HCT116 (cell line): ENCODE data around the gene H2AZ2. TPM values are rescaled to one million over a fixed set of nuclear protein-coding genes. Genes with fewer than 3 reads are reported as not detected.

Experiments
- ATAC-seq: fragments of 200-7000 bp; cut with Tn5 transposase; 2 replicates; pipeline ENCODE4 v1.9.1; 2020; ENCODE audit warnings: mild to moderate bottlenecking, moderate library complexity
- BruUV-seq: library from RNA; stranded (reverse); fragments of 400-500 nt; replicated peaks from 2 replicates; lab custom pipeline; 2021; lab: Mats Ljungman, UMichigan
- CTCF ChIA-PET: fragments of 300-600 bp; sonication (Branson Sonifier 250); formaldehyde crosslinking; loops from one replicate; lab custom pipeline; 2021; ENCODE audit warnings: antibody characterized with exemption; lab: Charles Lee
- POLR2A ChIA-PET: fragments of 300-600, 350-600 bp; sonication (Branson Sonifier 250); formaldehyde crosslinking; loops from one replicate; lab custom pipeline; 2021; ENCODE audit warnings: antibody characterized with exemption; lab: Charles Lee
- RAD21 ChIA-PET, 2 experiments: fragments of 300-600 bp; sonication (Branson Sonifier 250); formaldehyde crosslinking; loops; one replicate each; lab custom pipeline; 2023; ENCODE audit warnings: low total read pairs in 2 of 2; ENCODE audit not compliant: uncharacterized antibody in 2 of 2, unreplicated experiment in 2 of 2, low non-redundant PET in 1 of 2; lab: Charles Lee
- DNase-seq: peaks from one replicate; pipeline ENCODE4 v3.0.0-alpha.2; 2010; ENCODE audit warnings: low read depth, low spot score
- H2AFZ ChIP-seq: fragments of 200-600 bp; shearing (Covaris generic), sonication (generic); 2 replicates; pipeline ENCODE4 v1.6.1; 2017; ENCODE audit warnings: low read depth, mixed run types, mixed read lengths, antibody characterized with exemption, low read length; ENCODE audit not compliant: poor library complexity, severe bottlenecking
- H3K27ac ChIP-seq: 2 replicates; pipeline ENCODE4 v1.5.1; 2012; ENCODE audit warnings: low read depth, low read length
- H3K27me3 ChIP-seq: fragments of 200-600 bp; sonication (generic); 2 replicates; pipeline ENCODE4 v1.6.1; 2016; ENCODE audit warnings: mixed run types, low read length, mixed read lengths; ENCODE audit not compliant: insufficient read depth
- H3K36me3 ChIP-seq, 2 experiments: fragments of 200-500 bp in 1 of 2; fragments of 200-600 bp in 1 of 2; sonication (Bioruptor generic) in 1 of 2; sonication (generic) in 1 of 2; 2 replicates each; pipeline versions ENCODE4 v1.5.1 to v1.6.1; 2014 to 2016; ENCODE audit warnings: low read length in 2 of 2, inconsistent platforms in 1 of 2, mixed read lengths in 1 of 2, mixed run types in 1 of 2; ENCODE audit not compliant: insufficient read depth in 2 of 2, control insufficient read depth in 1 of 2
- H3K4me1 ChIP-seq, 2 experiments: fragments of 200-600 bp in 1 of 2; sonication (generic) in 1 of 2; 2 replicates each; pipeline versions ENCODE4 v1.5.1 to v1.6.1; 2012 to 2017; ENCODE audit warnings: low read length in 2 of 2, inconsistent platforms in 1 of 2, mild to moderate bottlenecking in 1 of 2, mixed read lengths in 1 of 2, mixed run types in 1 of 2, moderate library complexity in 1 of 2; ENCODE audit not compliant: insufficient read depth in 2 of 2, control insufficient read depth in 1 of 2
- H3K4me2 ChIP-seq: fragments of 200-600 bp; sonication (generic); 2 replicates; pipeline ENCODE4 v1.6.1; 2017; ENCODE audit warnings: mixed run types, low read length, mixed read lengths
- H3K4me3 ChIP-seq, 2 experiments: fragments of 200-600 bp in 1 of 2; sonication (generic) in 1 of 2; replicated peaks in 1 of 2; 2 replicates each; pipeline ENCODE4 v1.5.1; 2011 to 2016; ENCODE audit warnings: low read length in 2 of 2, control low read depth in 1 of 2, low read depth in 1 of 2, mild to moderate bottlenecking in 1 of 2, mixed read lengths in 1 of 2, mixed run types in 1 of 2
- H3K79me2 ChIP-seq: fragments of 200-600 bp; sonication (generic); 2 replicates; pipeline ENCODE4 v1.6.1; 2017; ENCODE audit warnings: mild to moderate bottlenecking, mixed run types, low read length, moderate library complexity, mixed read lengths; ENCODE audit not compliant: insufficient read depth
- H3K9ac ChIP-seq: fragments of 200-600 bp; sonication (generic); 2 replicates; pipeline ENCODE4 v1.6.1; 2016; ENCODE audit warnings: low read length, mixed read lengths
- H3K9me2 ChIP-seq: fragments of 200-600 bp; sonication (generic), shearing (Covaris generic); 2 replicates; pipeline ENCODE4 v1.6.1; 2017; ENCODE audit warnings: mixed run types, mild to moderate bottlenecking, moderate library complexity; ENCODE audit not compliant: insufficient read depth
- H3K9me3 ChIP-seq, 2 experiments: fragments of 200-500 bp in 1 of 2; fragments of 200-600 bp in 1 of 2; sonication (Bioruptor generic) in 1 of 2; sonication (generic) in 1 of 2; 2 replicates each; pipeline ENCODE4 v1.6.1; 2014 to 2017; ENCODE audit warnings: low read length in 2 of 2, mixed read lengths in 2 of 2, inconsistent platforms in 1 of 2, low read depth in 1 of 2, mild to moderate bottlenecking in 1 of 2, mixed run types in 1 of 2, moderate library complexity in 1 of 2; ENCODE audit not compliant: control insufficient read depth in 1 of 2, insufficient read depth in 1 of 2
- H4K20me1 ChIP-seq: fragments of 200-600 bp; sonication (generic), shearing (Covaris generic); 2 replicates; pipeline ENCODE4 v1.6.1; 2017; ENCODE audit warnings: mixed run types, mild to moderate bottlenecking, moderate library complexity; ENCODE audit not compliant: insufficient read depth
- ATF3 ChIP-seq: IDR thresholded peaks from 2 replicates; pipeline ENCODE4 v1.6.1; 2012
- CEBPB ChIP-seq: IDR thresholded peaks from 2 replicates; pipeline ENCODE4 v1.6.1; 2012; ENCODE audit warnings: low read depth
- CTCF ChIP-seq, 3 experiments: fragments of 200-600 bp in 1 of 3; sonication (generic) in 1 of 3; IDR thresholded peaks in 2 of 3; conservative IDR thresholded peaks in 1 of 3; 2 replicates each; pipeline ENCODE4 v1.5.1; 2012 to 2017; ENCODE audit warnings: low read depth in 2 of 3, low read length in 2 of 3, antibody characterized with exemption in 1 of 3, borderline replicate concordance in 1 of 3, control low read depth in 1 of 3, mild to moderate bottlenecking in 1 of 3, mixed read lengths in 1 of 3, mixed run types in 1 of 3, moderate library complexity in 1 of 3; ENCODE audit not compliant: insufficient read depth in 1 of 3
- EZH2 ChIP-seq: fragments of 200-600 bp; sonication (generic); IDR thresholded peaks from 2 replicates; pipeline ENCODE4 v1.6.1; 2017; ENCODE audit warnings: antibody characterized with exemption, mixed run types
- POLR2A ChIP-seq: IDR thresholded peaks from 2 replicates; pipeline ENCODE4 v1.7.0; 2011; ENCODE audit warnings: borderline replicate concordance; ENCODE audit not compliant: insufficient read depth, insufficient read length; ENCODE audit errors: extremely low read depth
- POLR2AphosphoS5 ChIP-seq: IDR thresholded peaks from 2 replicates; pipeline ENCODE4 v1.6.1; 2011; ENCODE audit warnings: mild to moderate bottlenecking, low read depth, low read length, moderate library complexity
- RAD21 ChIP-seq: IDR thresholded peaks from 2 replicates; pipeline ENCODE4 v1.6.1; 2012; ENCODE audit warnings: low read depth, mild to moderate bottlenecking
- REST ChIP-seq: IDR thresholded peaks from 2 replicates; pipeline ENCODE4 v1.6.1; 2012; ENCODE audit warnings: low read depth
- SP1 ChIP-seq: IDR thresholded peaks from 2 replicates; pipeline ENCODE4 v1.6.1; 2012; ENCODE audit warnings: low read depth
- SRF ChIP-seq: IDR thresholded peaks from 2 replicates; pipeline ENCODE4 v1.6.1; 2012; ENCODE audit warnings: low read depth
- TCF7L2 ChIP-seq: IDR thresholded peaks from 2 replicates; pipeline ENCODE4 v1.7.0; 2011; ENCODE audit warnings: borderline replicate concordance, inconsistent platforms; ENCODE audit not compliant: insufficient read depth, insufficient read length; ENCODE audit errors: extremely low read depth
- ZNF274 ChIP-seq: fragments of 200-500 bp; sonication (Bioruptor generic); IDR thresholded peaks from 2 replicates; pipeline ENCODE4 v1.6.1; 2014; ENCODE audit warnings: mild to moderate bottlenecking, low read depth, low read length, inconsistent platforms
- intact Hi-C: fragments of 100-400 bp; cut with micrococcal nuclease; formaldehyde crosslinking; loops from 2 replicates; pipeline ENCODE4 v1.10.0; 2022
- total RNA-seq: library from RNA; stranded (reverse); gene quantifications from one replicate; pipeline ENCODE4 v1.2.1, GENCODE V29; 2021; ENCODE audit not compliant: unreplicated experiment
- TF ChIP-seq, protein P1 (sequence below): IDR thresholded peaks from 2 replicates; pipeline ENCODE4 v1.6.1; 2012

The H2AZ2 gene
- total RNA-seq, 1 experiment from 2014 or later: 226 TPM

DNA sequence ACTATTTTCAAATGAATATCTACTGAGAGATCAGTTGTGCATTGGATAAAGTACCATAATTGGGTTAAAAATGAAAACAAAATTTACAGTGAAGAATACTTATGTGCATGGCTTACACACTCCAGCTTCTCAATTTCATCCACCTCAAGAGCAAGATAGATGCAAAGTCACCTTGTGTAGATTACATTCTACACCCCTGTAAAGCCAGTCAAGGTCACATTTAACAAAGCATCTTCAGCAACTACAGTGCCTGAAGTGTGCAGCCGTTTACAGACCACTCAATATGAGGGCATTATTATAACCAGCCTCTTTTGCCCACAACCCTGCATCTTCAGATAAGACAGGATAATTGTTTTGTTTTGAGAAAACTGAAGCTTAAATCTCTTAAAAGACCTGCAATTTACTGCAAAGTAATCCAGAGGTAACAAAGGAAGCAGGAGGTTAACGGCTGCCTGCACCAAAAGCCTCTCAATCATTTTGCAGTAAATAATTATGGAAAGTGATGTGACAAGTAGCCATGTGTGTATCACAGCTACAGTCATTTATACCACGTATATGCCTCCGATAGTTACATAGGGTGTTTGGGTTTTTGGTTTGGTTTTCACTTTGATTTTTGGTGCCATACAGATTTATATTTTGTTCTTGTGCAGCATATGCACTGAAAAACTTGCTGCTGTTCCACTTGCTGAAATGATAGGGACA, 32.6 kb upstream of the H2AZ2 start:
- Histone ChIP-seq H3K79me2 (peaks cover 39% of the 10 kb centered on the region), H3K9ac (no peak overlapping the region), H4K20me1 (peaks cover 5% of the 10 kb centered on the region), H3K4me3 (no peak overlapping the region), H3K36me3 (peaks cover 0 to 19% of the 10 kb centered on the region in 2 experiments; a peak in 2 of 4 replicates), H3K4me1 (peaks cover 4 to 15% of the 10 kb centered on the region in 2 experiments; a peak in 3 of 4 replicates), H3K9me3 (peaks cover 0 to 11% of the 10 kb centered on the region in 2 experiments; a peak in 1 of 4 replicates), H3K9me2 (no peaks in the 10 kb centered on the region), H3K4me2 (no peak overlapping the region), H2AFZ (no peak overlapping the region), H3K27me3 (no peaks in the 10 kb centered on the region), H3K27ac (no peak overlapping the region)
- TF ChIP-seq SRF (no peak), TCF7L2 (no peak), SP1 (no peak), CTCF (IDR thresholded peaks at IDR 0.05 in 2 of 3, conservative IDR thresholded peaks at IDR 0.05 in 1 of 3; ENCODE audit: borderline replicate concordance in 1 of 3, insufficient read depth in 1 of 3, low read depth in 2 of 3, low read length in 2 of 3) (no peak), POLR2AphosphoS5 (no peak)
- ChIA-PET POLR2A (interaction anchor here (1.3 to 1.6 kb wide), 3 partner anchors 8 to 307 kb away, joined by 3 to 4 read pairs (median 3); partner anchors contain the start of genes DDX56 and H2AZ2), RAD21 (no interaction called here), CTCF (interaction anchor here (0.8 kb wide), 1 partner anchor 33 kb away, joined by 3 read pairs; no protein-coding TSS in a partner anchor)
- intact Hi-C loops: no loop called here
- no peak for ATAC-seq
- no peak for DNase-seq
- BruUV-seq: no TSS peak

- Histone ChIP-seq H3K9me2 (no peaks in the 10 kb centered on the region), H4K20me1 (peaks cover 5% of the 10 kb centered on the region; the same call in 1 of the 2 replicates), H3K79me2 (peaks cover 4% of the 10 kb centered on the region; the same call in 1 of the 2 replicates), H3K4me3 (no peak overlapping the region), H3K36me3 (no peaks in the 10 kb centered on the region), H3K27me3 (no peaks in the 10 kb centered on the region), H3K9ac (no peak overlapping the region), H3K4me2 (no peak overlapping the region), H3K9me3 (no peaks in the 10 kb centered on the region), H3K27ac (no peak overlapping the region), H2AFZ (no peak overlapping the region), H3K4me1 (no peaks in the 10 kb centered on the region)
- POLR2A ChIA-PET: no interaction called here
- intact Hi-C loops: no loop called here
- DNase-seq: no peak
- CTCF ChIA-PET: no interaction called here
- RAD21 ChIA-PET: no interaction called here
- no peak for ATAC-seq
- no TSS peak for BruUV-seq
- TF ChIP-seq, protein P1, sequence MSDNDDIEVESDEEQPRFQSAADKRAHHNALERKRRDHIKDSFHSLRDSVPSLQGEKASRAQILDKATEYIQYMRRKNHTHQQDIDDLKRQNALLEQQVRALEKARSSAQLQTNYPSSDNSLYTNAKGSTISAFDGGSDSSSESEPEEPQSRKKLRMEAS: no peak
- TF ChIP-seq CEBPB (no peak), EZH2 (no peak), POLR2A (no peak), TCF7L2 (no peak), RAD21 (no peak), ATF3 (no peak), ZNF274 (no peak), REST (no peak)
Measured at GRCh38 chr7:44876393-44876792, 28.5 kb upstream of the H2AZ2 start.
